NCI-H2029 (cell line): ENCODE data around the gene TESK1.
"Not testable (repeated sequence)": the region's sequence is repeated elsewhere in the genome, so short reads cannot be mapped to it uniquely, and the experiment has no call there.

ENCODE experiments used
- DNase-seq: peaks from one replicate; lab custom pipeline; 2025; lab: John Stamatoyannopoulos, UW

Gene TESK1

GRCh38 chr9:35615981-35616680 is 11.1 kb downstream of the TESK1 start:
- no peak for DNase-seq

- no peak for DNase-seq
Measured at GRCh38 chr9:35616681-35617459, 11.8 kb downstream of the TESK1 start.

GRCh38 chr9:35617548-35617947 is 12.5 kb downstream of the TESK1 start:
- no peak for DNase-seq

GRCh38 chr9:35618325-35618727 is 13.3 kb downstream of the TESK1 start, which contains the start of gene CD72:
Gene CD72, minus strand, starts transcription at chr9:35618413. Its CDS starts 110 bp downstream, at chr9:35618303.
- DNase-seq = no peak

- DNase-seq = no peak
Measured at GRCh38 chr9:35618854-35619799, 14.1 kb downstream of the TESK1 start.

GRCh38 chr9:35619800-35620158 is 14.7 kb downstream of the TESK1 start:
- DNase-seq = no peak

- no peak for DNase-seq
Measured at GRCh38 chr9:35627575-35627974, 22.5 kb downstream of the TESK1 start.

GRCh38 chr9:35628389-35628991 is 23.4 kb downstream of the TESK1 start:
- no peak for DNase-seq

GRCh38 chr9:35629597-35629996 is 24.5 kb downstream of the TESK1 start:
- DNase-seq = no peak

- no peak for DNase-seq
Measured at GRCh38 chr9:35635730-35636129, 30.7 kb downstream of the TESK1 start.

GRCh38 chr9:35636135-35636876 is 31.2 kb downstream of the TESK1 start:
- DNase-seq = no peak

GRCh38 chr9:35636877-35637246 is 31.8 kb downstream of the TESK1 start:
- DNase-seq = not testable (repeated sequence)

- DNase-seq = not testable (repeated sequence)
Measured at GRCh38 chr9:35637427-35637955, 32.4 kb downstream of the TESK1 start.

- not testable (repeated sequence) for DNase-seq
Measured at GRCh38 chr9:35638751-35639150, 33.7 kb downstream of the TESK1 start.

- DNase-seq = not testable (repeated sequence)
Measured at GRCh38 chr9:35639225-35639624, 34.2 kb downstream of the TESK1 start.

GRCh38 chr9:35639631-35640030 is 34.6 kb downstream of the TESK1 start:
- DNase-seq = no peak

GRCh38 chr9:35640431-35640830 is 35.4 kb downstream of the TESK1 start:
- not testable (repeated sequence) for DNase-seq

- DNase-seq = not testable (repeated sequence)
Measured at GRCh38 chr9:35641478-35641877, 36.4 kb downstream of the TESK1 start.

GRCh38 chr9:35643046-35643445 is 38.0 kb downstream of the TESK1 start:
- no peak for DNase-seq

- not testable (repeated sequence) for DNase-seq
Measured at GRCh38 chr9:35645736-35646135, 40.7 kb downstream of the TESK1 start.

- no peak for DNase-seq
Measured at GRCh38 chr9:35646153-35646532, 41.1 kb downstream of the TESK1 start.
